ENCODE results near the gene TBCD. TPM values are rescaled to one million over a fixed set of nuclear protein-coding genes. Genes with fewer than 3 reads are reported as not detected.

Gene TBCD
- total RNA-seq, 1 donor from 2014 or later = 31.8 TPM

DNA sequence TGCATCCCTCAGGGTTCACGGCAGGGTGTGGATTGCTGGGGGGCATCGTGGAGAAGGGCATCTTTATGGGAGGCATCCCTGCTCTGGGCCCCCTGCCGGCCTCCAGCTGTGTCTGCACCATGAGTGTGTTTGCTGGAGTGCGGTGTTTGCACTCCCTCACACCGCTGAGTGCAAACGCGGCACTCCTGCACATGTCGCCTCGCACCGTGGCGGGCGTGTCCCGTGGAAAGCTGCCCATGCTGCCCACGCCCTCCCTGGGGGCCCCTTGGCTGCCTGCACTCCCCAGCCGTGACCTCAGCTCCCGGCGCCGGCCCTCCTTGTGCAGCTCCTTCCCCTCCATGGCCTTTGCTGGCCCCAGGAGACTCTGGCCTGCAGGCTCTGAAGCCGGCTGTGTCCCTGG is 162.5 kb downstream of the TBCD start:
- Mint-ChIP-seq H3K4me1 (ENCODE audit: low read depth, unreplicated experiment) (no peaks in the 10 kb centered on the region), H3K27me3 (ENCODE audit: low read depth, unreplicated experiment) (no peaks in the 10 kb centered on the region), H3K27ac (ENCODE audit: unreplicated experiment) (no peak overlapping the region), H3K36me3 (ENCODE audit: low read depth, unreplicated experiment) (peaks cover 10% of the 10 kb centered on the region), H3K9me3 (ENCODE audit: unreplicated experiment) (no peaks in the 10 kb centered on the region), H3K4me3 (ENCODE audit: unreplicated experiment) (no peak overlapping the region)
- DNase-seq (ENCODE audit: low read depth) = no peak
- Histone ChIP-seq H3K4me1 (ENCODE audit: insufficient read depth, low read length) (no peaks in the 10 kb centered on the region), H3K4me2 (ENCODE audit: low read length) (no peak overlapping the region), H3K27me3 (ENCODE audit: insufficient read depth, low read length) (no peaks in the 10 kb centered on the region), H3K36me3 (ENCODE audit: insufficient read depth, low read length) (no peaks in the 10 kb centered on the region), H3K9me3 (ENCODE audit: insufficient read depth, low read depth, low read length) (no peaks in the 10 kb centered on the region), H4K20me1 (ENCODE audit: insufficient read depth, low read length) (no peaks in the 10 kb centered on the region), H3K4me3 (ENCODE audit: insufficient read depth, low read depth, low read length) (no peak overlapping the region), H2AFZ (ENCODE audit: low read depth, low read length) (no peak overlapping the region), H3K9ac (ENCODE audit: low read length) (no peak overlapping the region), H3K27ac (ENCODE audit: low read depth, low read length) (no peak overlapping the region), H3K79me2 (ENCODE audit: insufficient read depth, low read length) (no peaks in the 10 kb centered on the region)
- no peak for FAIRE-seq
- TF ChIP-seq, protein P1, sequence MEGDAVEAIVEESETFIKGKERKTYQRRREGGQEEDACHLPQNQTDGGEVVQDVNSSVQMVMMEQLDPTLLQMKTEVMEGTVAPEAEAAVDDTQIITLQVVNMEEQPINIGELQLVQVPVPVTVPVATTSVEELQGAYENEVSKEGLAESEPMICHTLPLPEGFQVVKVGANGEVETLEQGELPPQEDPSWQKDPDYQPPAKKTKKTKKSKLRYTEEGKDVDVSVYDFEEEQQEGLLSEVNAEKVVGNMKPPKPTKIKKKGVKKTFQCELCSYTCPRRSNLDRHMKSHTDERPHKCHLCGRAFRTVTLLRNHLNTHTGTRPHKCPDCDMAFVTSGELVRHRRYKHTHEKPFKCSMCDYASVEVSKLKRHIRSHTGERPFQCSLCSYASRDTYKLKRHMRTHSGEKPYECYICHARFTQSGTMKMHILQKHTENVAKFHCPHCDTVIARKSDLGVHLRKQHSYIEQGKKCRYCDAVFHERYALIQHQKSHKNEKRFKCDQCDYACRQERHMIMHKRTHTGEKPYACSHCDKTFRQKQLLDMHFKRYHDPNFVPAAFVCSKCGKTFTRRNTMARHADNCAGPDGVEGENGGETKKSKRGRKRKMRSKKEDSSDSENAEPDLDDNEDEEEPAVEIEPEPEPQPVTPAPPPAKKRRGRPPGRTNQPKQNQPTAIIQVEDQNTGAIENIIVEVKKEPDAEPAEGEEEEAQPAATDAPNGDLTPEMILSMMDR (IDR thresholded peaks at IDR 0.05; ENCODE audit: insufficient read depth, low read depth, low read length) = no peak
- no peak for TF ChIP-seq EZH2 (IDR thresholded peaks at IDR 0.05; ENCODE audit: insufficient read depth, low read length)

DNA sequence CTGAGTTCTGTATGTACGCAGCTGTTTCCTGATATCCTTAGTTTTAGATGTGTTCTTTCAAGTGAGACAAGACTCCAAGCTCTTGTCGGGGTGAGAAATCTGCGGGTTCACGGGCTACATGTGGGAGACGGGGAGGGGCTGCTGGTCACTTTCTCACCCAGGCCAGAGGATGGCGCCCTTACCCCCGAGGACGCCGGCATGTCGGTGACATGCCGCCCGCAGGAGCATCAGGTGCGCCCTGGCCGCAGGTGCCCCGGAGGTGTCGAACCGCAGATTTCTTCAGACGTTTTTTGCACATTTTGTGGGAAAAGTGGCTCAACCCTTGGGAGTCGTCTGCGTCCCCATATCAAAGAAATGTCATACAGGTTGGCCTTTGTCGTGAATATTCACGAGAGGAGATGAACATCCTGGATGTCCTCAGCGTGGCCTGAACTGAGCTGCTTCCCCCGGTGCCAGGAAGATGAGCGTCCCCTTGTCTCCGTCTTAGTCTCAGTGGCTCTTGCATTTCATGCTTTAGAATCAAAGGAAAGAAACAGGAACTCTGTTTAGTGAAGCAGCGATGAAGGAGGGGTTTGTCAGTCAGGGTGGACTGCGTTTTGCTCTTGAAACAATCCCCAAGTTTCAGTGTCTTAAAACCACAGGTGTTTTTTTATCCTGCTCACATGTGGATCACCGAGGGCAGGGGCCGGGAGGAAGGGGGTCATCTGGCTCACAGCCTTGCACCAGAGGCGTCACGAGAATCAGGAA is 163.3 kb downstream of the TBCD start:
- FAIRE-seq = no peak
- Histone ChIP-seq H3K79me2 (ENCODE audit: insufficient read depth, low read length) (no peaks in the 10 kb centered on the region), H2AFZ (ENCODE audit: low read depth, low read length) (no peak overlapping the region), H3K27ac (ENCODE audit: low read depth, low read length) (no peak overlapping the region), H3K9ac (ENCODE audit: low read length) (no peak overlapping the region), H3K4me2 (ENCODE audit: low read length) (no peak overlapping the region), H3K9me3 (ENCODE audit: insufficient read depth, low read depth, low read length) (no peaks in the 10 kb centered on the region), H3K4me1 (ENCODE audit: insufficient read depth, low read length) (no peaks in the 10 kb centered on the region), H3K27me3 (ENCODE audit: insufficient read depth, low read length) (no peaks in the 10 kb centered on the region), H3K36me3 (ENCODE audit: insufficient read depth, low read length) (no peaks in the 10 kb centered on the region), H4K20me1 (ENCODE audit: insufficient read depth, low read length) (no peaks in the 10 kb centered on the region), H3K4me3 (ENCODE audit: insufficient read depth, low read depth, low read length) (no peak overlapping the region)
- no peaks in the 10 kb centered on the region for H3K9me3 Mint-ChIP-seq (ENCODE audit: unreplicated experiment)
- H3K27ac Mint-ChIP-seq (ENCODE audit: unreplicated experiment) = no peak overlapping the region
- H3K4me3 Mint-ChIP-seq (ENCODE audit: unreplicated experiment) = no peak overlapping the region
- no peak for DNase-seq (ENCODE audit: low read depth)
- H3K27me3 Mint-ChIP-seq (ENCODE audit: low read depth, unreplicated experiment) = no peaks in the 10 kb centered on the region
- peaks cover 10% of the 10 kb centered on the region for H3K36me3 Mint-ChIP-seq (ENCODE audit: low read depth, unreplicated experiment)
- no peak for TF ChIP-seq EZH2 (IDR thresholded peaks at IDR 0.05; ENCODE audit: insufficient read depth, low read length)
- TF ChIP-seq, protein P1 (IDR thresholded peaks at IDR 0.05; ENCODE audit: insufficient read depth, low read depth, low read length) = no peak
- no peaks in the 10 kb centered on the region for H3K4me1 Mint-ChIP-seq (ENCODE audit: low read depth, unreplicated experiment)

DNA sequence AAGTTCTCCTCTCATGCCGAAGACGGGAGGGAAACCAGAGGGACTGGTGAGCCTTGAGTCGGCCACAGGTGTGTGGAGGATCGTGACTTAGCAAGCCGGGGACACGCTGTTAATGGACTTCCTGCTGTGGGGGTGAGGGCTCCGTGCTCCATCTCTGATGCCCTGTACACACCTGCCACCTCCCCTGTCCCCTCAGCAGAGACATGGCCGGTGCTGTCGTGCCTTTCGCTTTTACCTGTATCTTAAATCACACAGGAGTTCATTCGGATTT is 163.8 kb downstream of the TBCD start:
- no peak for DNase-seq (ENCODE audit: low read depth)
- no peaks in the 10 kb centered on the region for H3K36me3 ChIP-seq (ENCODE audit: insufficient read depth, low read length)
- H3K79me2 ChIP-seq (ENCODE audit: insufficient read depth, low read length) = no peaks in the 10 kb centered on the region
- H2AFZ ChIP-seq (ENCODE audit: low read depth, low read length) = no peak overlapping the region
- FAIRE-seq = no peak
- Mint-ChIP-seq H3K9me3 (ENCODE audit: unreplicated experiment) (no peaks in the 10 kb centered on the region), H3K27ac (ENCODE audit: unreplicated experiment) (no peak overlapping the region), H3K27me3 (ENCODE audit: low read depth, unreplicated experiment) (no peaks in the 10 kb centered on the region), H3K4me3 (ENCODE audit: unreplicated experiment) (no peak overlapping the region), H3K4me1 (ENCODE audit: low read depth, unreplicated experiment) (no peaks in the 10 kb centered on the region), H3K36me3 (ENCODE audit: low read depth, unreplicated experiment) (peaks cover 10% of the 10 kb centered on the region)
- H3K9me3 ChIP-seq (ENCODE audit: insufficient read depth, low read depth, low read length) = no peaks in the 10 kb centered on the region
- no peaks in the 10 kb centered on the region for H4K20me1 ChIP-seq (ENCODE audit: insufficient read depth, low read length)
- H3K9ac ChIP-seq (ENCODE audit: low read length) = no peak overlapping the region
- no peaks in the 10 kb centered on the region for H3K27me3 ChIP-seq (ENCODE audit: insufficient read depth, low read length)
- no peak for TF ChIP-seq EZH2 (IDR thresholded peaks at IDR 0.05; ENCODE audit: insufficient read depth, low read length)
- TF ChIP-seq, protein P1 (IDR thresholded peaks at IDR 0.05; ENCODE audit: insufficient read depth, low read depth, low read length) = no peak
- H3K4me3 ChIP-seq (ENCODE audit: insufficient read depth, low read depth, low read length) = no peak overlapping the region
- no peak overlapping the region for H3K27ac ChIP-seq (ENCODE audit: low read depth, low read length)
- H3K4me1 ChIP-seq (ENCODE audit: insufficient read depth, low read length) = no peaks in the 10 kb centered on the region
- no peak overlapping the region for H3K4me2 ChIP-seq (ENCODE audit: low read length)
